H54 (cell line): ENCODE measurements around the gene NACA2.

Experiments used
- DNase-seq: peaks from one replicate; pipeline ENCODE4 v3.0.0; 2011; ENCODE audit warnings: low spot score, mixed read lengths; ENCODE audit not compliant: insufficient read length
- FAIRE-seq: peaks from 3 replicates; lab custom pipeline; 2011; peaks lifted over from hg19 to GRCh38; lab: Jason Lieb, UNC
- POLR2A ChIP-seq: IDR thresholded peaks from 2 replicates; pipeline ENCODE4 v1.6.1; 2011; ENCODE audit warnings: low read depth, mild to moderate bottlenecking, low read length

The NACA2 gene

DNA sequence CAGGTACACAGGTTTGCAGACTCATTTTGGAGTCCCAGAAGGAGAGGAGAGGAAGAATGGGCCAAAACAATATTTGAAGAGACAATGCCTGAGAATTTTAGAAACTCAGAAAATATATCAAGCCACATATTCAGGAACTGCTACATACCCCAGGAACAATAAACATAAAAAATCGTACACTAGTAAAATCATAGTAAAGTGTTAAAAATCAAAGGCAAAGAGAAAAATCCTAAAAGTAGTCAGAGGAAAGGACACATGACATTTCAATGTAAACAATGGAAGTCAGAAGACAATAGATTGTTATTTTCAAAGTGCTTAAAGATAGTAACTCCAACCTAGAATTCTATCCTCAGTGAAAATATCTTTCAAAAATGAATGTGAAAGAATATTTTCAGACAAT, 28.5 kb upstream of the NACA2 start:
- no peak for TF ChIP-seq POLR2A
- DNase-seq (no peak), FAIRE-seq (peak; percentile 87)

DNA sequence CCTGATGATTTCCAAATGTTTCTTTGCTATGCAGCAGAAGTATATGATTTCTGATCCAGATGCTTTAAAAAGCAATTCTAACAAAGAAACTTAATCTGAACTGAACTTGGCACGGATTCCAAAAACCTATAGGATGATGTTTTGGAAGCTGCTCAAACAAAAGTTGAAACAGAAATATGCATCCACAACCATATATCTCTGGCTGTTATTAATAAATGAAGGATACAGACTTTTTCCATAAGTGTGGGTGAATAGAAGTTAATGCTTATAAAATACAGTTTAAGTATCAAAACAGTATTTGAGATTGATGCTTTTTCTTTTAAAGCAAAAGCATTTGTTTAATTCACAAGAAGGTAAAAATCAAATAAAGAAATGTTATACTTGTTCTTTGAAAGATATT, 27.9 kb upstream of the NACA2 start:
- no peak for TF ChIP-seq POLR2A
- FAIRE-seq: peak; percentile 23

DNA sequence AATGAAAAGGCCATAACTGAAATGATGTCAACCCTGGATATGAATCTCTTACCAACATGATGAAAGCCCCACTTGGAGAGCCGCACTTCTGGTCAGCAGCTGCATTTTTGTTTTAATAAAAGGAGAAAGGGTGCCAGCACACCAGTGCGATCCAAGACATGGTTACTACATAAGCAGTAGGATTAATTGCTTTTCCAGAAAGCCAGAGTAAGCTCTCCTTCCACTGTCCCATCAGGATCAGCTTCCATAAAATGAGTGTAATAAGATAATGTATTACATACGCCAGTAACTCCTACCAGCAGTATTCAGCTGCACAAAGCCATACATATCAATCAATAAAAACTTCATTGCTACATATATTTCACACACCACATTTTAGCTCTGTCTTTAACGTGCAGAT, 26.3 kb upstream of the NACA2 start:
- no peak for TF ChIP-seq POLR2A
- peak; percentile 20 for FAIRE-seq
- DNase-seq: no peak

More for the DNA sequence above, 27.9 kb upstream of the NACA2 start:
- DNase-seq: no peak

DNA sequence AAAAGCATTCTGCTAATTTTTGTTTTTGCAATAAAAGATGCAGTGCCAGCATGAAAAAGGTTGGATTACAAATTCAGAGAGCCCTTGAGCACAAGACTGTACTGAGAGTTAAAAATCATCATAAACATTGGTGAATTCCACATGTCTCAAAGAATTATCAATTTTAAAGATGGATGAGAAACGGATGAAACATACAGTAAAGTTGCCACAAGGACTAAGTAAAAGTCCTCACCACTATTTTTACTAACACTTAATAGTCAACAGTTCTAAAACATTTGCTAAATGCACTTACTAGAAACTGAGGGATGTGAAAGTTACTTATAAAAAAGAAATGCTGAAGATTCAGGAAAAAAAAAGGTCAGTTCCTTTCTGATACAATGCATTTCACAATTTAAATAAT, 25.8 kb upstream of the NACA2 start:
- FAIRE-seq (peak; percentile 53), DNase-seq (no peak)
- no peak for TF ChIP-seq POLR2A

DNA sequence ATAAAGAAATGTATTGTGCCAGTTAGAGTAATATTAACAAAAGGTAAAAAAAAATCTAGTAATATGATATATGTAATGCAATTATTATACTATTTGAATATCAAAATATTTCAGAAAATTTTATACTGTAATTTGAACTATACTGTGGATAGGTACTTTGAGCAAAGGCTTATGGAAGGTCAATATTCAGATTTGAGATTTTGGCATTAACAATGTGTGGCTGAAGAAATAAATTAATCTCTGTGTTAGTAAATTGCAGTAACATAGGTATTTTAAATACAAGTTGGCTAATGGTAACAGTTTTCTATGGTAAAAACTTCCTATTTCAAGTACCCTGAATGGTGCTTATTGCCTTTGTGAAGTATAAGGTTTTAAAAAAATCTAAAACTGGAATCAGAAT, 23.2 kb upstream of the NACA2 start:
- no peak for FAIRE-seq
- no peak for TF ChIP-seq POLR2A
- DNase-seq: no peak

DNA sequence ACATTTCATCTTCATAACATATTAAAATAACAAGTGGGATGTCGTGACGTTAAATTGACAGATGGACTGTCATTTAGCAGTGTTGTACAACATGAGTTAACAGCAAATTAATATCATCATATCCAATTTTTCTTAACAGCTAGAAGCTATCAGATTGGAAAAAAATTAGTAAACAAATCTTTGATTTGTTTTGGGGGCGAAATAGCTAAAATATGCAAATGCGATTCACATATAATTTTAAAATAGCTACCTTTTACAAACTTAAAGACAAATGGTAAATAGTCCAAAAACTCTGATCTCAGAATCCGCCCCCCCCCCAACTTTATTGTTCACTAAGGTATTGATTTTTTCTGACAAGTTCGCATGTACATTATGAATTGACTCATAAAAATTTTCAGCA, 20.3 kb upstream of the NACA2 start:
- FAIRE-seq (no peak), DNase-seq (no peak)
- no peak for TF ChIP-seq POLR2A

DNA sequence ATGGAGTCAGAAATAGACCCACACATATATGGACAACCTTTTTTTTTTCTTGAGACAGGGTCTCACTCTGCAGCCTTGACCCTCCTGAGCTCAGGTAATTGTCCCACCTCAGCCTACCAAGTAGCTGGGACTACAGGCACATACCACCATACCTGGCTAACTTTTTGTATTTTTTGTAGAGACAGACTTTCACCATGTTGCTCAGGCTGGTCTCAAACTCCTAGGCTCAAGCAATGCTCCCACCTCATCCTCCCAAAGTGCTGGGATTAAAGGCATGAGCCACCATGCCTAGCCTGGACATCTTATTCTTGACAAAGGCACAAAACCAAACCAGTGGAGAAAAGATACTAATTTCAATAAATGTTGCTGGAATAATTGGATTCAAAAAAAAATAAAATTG, 14.7 kb upstream of the NACA2 start:
- TF ChIP-seq POLR2A: no peak
- DNase-seq: no peak
- FAIRE-seq: no peak

DNA sequence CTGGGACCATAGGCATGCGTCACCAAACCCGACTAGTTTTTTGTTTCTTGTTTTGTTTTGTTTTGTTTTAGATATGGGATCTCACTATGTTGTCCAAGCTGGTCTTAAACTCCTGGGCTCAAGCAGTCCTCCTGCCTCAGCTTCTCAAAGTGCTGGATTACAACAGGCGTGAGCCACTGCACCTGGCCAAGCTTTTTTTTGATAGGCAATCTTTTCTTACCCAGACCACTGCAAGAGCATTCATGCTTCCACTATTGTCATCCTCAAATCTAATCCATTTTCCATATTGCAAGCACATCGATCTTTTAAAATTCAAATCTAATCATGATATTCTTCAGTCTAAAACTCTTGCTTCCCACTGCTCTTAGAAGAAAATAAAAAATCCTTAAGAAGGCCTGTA, 10.3 kb upstream of the NACA2 start:
- no peak for TF ChIP-seq POLR2A
- no peak for DNase-seq
- FAIRE-seq: no peak

DNA sequence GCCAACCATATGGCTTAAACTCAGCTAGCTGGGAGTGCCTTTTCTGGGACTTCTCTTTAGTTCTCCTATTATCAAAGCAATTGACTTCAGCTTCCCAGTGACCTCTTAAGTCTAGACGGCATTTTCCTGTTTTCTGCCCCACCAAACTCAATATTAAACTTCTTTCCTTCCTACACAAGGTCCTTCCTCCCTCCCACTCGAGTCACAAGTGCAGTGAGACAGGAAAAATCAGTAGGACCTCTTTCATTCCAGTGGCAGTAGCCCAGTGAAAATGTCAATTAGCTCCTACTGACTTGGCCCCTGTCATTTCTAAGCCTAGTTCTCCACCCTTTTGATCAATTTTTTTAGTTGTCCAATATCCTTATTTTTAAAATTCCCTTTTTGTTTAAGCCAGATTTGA, 9.6 kb upstream of the NACA2 start:
- no peak for TF ChIP-seq POLR2A
- FAIRE-seq: no peak
- DNase-seq: no peak

DNA sequence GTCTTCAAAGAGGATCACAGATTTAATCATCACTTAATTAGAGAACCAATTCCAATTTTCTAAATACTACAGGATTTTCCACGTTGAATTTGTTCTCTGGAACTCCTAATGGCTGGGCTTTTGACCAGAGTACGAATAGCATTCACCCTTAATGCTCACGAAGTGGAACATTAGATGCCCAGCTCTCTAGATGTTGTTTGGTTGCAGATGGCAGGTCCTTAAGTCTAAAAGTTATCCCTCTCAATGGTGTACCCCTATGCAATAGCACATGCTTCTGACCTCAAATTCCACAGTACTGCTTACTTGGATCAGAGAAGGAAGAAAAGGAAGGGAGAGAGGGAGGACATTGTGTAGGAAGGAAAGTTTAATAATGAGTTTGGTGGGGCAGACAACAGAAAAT, 8.6 kb upstream of the NACA2 start:
- TF ChIP-seq POLR2A: no peak
- DNase-seq: no peak
- FAIRE-seq: no peak

DNA sequence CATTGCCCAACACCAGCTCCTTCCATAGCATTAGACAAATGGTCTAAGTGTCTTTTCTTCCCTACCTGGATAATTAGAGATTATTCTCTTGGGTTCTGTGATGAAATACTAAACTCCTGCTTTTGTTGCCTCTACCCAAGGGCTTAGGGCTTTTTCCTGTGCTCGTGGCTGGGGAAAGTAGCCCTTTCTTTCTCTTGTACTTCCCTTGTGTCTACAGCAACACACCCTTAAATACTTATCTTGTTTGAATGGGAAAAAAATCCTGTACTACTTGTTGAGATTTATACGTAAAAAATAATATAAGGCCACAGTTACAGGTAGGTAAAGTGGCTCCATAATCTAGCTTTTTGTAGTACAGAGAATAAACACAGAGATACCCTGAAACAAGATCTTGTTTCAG, 7.0 kb upstream of the NACA2 start:
- DNase-seq: no peak
- TF ChIP-seq POLR2A: no peak
- FAIRE-seq: no peak

DNA sequence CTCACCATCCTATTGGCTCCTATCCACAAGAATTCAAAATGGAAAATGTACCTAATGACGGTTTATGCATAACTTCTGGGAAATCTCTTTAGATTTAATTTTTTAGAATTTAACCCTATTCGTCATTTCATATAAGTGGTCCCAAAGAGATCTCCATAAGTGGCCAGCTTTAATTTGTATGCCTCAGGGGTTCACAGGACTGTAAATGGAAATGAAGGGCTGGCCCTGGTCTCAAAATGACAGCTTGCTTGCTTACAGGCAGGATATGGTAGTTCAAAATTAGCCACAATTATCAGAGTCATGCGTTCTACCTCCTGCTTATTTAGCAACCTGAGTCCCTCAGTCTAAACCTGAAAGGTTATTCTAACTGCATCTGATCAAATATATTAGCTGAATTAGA, 6.6 kb upstream of the NACA2 start:
- DNase-seq: no peak
- FAIRE-seq: no peak
- no peak for TF ChIP-seq POLR2A

DNA sequence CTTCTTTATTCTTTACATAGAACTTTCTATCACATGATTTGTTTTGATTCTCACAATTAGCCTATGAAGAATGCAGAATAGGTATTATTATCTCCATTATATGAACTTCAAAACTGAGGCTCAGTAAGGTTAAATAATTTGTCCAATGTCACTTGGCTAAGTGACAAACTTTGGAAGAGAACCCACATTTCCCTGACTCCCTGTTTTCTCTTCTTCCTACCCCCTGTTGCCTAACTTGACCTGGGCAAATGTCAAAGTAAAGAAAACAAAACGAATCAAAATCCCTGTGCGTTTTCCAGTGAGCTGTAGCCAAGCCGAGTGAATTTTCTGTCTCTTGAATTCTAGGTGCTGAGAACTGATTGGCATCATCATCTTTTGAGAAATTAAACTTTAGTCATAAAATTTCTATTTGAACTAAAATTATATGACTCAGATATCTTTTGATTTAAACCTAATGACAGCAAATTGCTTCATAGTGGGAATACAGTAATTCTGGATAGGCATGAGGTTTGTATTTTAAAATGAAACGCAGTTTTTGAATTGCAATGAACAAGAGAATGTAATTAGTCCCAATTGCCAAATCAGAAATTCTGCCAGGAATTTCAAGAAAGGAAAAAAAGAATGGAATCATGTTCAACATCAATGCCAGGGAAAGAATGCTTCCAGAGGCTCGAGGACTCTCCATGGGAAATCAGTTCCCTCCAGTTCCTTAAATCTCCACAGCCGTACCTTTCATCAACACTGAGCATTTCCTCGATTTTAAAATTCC, 4.6 kb upstream of the NACA2 start:
- DNase-seq (no peak), FAIRE-seq (no peak)
- no peak for TF ChIP-seq POLR2A

DNA sequence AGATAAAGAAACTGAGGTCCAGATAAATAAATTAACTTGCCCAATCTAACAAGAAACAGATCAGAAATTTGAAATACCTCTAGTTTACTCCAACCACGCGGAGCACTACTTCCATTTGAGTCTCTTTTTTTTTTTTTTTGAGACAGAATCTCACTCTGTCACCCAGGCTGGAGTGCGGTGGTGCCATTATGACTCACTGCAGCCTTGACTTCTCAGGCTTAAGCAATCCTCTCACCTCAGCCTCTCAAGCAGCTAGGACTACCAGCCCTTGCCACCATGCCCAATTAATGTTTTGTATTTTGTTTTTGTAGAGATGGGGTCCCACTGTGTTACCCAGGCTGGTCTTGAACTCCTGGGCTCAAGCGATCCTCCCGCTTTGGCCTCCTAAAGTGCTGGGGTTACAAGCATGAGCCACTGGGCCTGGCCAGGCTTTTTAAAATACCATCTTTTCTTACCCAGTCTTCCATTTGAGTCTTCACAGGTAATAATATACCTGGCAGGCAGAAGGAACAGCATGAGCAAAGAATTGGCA, 3.3 kb upstream of the NACA2 start:
- no peak for DNase-seq
- TF ChIP-seq POLR2A: no peak
- no peak for FAIRE-seq

DNA sequence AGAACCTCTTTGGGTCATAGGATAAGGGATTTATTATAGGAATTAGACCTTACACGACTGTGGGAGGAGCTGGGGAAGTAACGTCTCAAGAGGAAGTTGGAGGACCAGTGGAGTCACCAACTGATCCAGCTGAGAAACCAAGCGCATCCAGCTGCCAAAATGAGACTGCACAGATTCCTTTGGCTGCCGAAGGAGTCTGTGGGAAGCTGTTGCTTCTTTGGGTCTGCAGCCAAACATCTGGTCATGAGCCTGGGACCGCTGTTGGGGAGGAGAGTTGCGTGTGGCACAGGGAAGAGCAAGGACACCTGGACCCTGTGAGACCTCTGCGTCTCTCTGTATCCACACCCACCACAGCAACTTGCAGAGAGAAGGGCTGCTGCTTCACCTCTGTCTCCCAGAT, 2.4 kb upstream of the NACA2 start:
- no peak for DNase-seq
- FAIRE-seq: no peak
- no peak for TF ChIP-seq POLR2A

DNA sequence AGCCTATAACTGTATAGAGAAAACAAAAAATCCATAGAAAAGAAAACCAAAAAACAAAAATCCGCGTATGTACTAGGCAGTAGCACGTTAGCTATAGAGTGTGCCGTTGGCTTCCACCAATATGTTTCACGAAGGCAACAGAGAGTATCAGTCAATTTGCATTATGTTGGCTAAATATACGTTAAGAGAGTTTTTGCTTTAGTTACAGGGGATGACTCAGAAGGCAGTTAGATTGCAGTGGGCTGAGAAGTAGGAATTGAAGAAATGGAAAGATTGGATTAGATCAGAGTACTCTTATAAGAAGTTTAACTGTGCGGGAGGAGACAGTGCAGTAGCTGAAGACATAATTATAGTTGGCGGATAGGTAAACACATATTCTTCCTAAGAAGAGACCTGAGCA, 911 bp upstream of the NACA2 start:
- DNase-seq (no peak), FAIRE-seq (no peak)
- no peak for TF ChIP-seq POLR2A
